ENCODE results near the gene TBX21. TPM values are rescaled to one million over a fixed set of nuclear protein-coding genes. Genes with fewer than 3 reads are reported as not detected.

The TBX21 gene
- total and polyA plus RNA-seq, 9 of the 15 experiments (the other 6 are each of a cell fraction or from before 2014, with no cell fraction given), result 0.07 TPM; not detected in 8

DNA sequence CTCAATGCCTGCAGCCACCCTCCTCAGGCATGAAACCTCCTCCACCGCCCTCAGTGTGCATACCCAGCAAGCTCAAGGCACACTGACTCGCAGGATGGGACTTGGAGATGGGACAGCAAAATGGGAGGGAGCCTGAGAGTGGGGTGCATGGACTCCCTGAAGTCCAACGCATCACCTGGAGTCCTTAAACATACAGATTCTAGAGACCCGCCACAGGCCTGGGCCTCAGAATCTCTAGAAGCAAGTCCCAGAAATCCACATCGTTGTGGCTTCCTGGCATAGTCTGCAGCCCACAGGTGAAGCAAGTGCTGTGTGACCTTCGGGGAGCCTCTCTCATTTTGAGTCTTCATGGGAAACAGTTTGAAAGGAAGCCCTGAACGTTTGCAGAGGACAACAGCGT is 3.6 kb upstream of the TBX21 start (continued):
- no peak for TF ChIP-seq ETS2 (tag; IDR thresholded peaks at IDR 0.05; ENCODE audit: borderline replicate concordance, poor library complexity, severe bottlenecking)

DNA sequence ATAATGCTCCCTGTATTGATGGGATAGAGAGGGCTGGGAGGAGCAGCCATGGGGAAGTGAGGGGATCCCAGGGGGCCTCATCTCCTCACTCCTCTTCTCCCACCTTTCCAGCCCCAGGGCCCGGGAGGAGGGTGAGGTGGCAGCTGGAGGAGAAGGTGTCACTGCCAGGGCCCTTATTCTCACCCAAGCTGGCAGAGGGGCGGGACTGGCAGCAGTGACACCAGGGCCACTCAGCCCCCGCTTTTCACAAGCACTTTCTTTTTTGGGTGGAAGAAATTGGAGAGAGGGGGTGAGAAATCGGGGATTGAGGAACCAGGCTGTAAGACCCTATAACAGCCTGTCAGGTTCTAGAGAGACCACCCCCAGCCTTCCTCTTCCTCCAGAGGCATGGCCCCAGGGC is 2.4 kb upstream of the TBX21 start:
- H3K4me3 ChIP-seq, result no peak overlapping the region
- in situ Hi-C loops (cut with MboI), result no loop called here
- ATAC-seq (no peak), DNase-seq (ENCODE audit: extremely low read depth in 1 of 4, low spot score in 3 of 4) (no peak), FAIRE-seq (no peak)
- H2AFZ ChIP-seq (ENCODE audit: low read depth, low read length), result no peak overlapping the region
- no peak overlapping the region for H3K27ac ChIP-seq (ENCODE audit: extremely low read depth, low read depth, low read length)
- no peaks in the 10 kb centered on the region for H3K9me3 ChIP-seq (replicated peaks; ENCODE audit: control insufficient read depth, insufficient read depth, low read depth, low read length)
- H3K27me3 ChIP-seq (ENCODE audit: control insufficient read depth in 2 of 2, insufficient read depth in 2 of 2, low read length in 2 of 2), result peaks cover 17 to 69% of the 10 kb centered on the region in 2 experiments
- H3K9me1 ChIP-seq (ENCODE audit: control insufficient read depth, insufficient read depth, low read length), result no peaks in the 10 kb centered on the region
- no peaks in the 10 kb centered on the region for H3K79me2 ChIP-seq (ENCODE audit: control insufficient read depth, insufficient read depth, low read length)
- intact Hi-C loops (cut with micrococcal nuclease), result no loop called here
- ChIA-PET POLR2A (interaction anchor here (0.7 kb wide), 1 partner anchor 20 kb away, joined by 4 read pairs; no protein-coding TSS in a partner anchor), CTCF (ENCODE audit: low intra/inter-chr PET ratio) (no interaction called here)
- no peaks in the 10 kb centered on the region for H3K36me3 ChIP-seq (ENCODE audit: control insufficient read depth, insufficient read depth, low read length)
- H4K20me1 ChIP-seq (replicated peaks; ENCODE audit: control insufficient read depth, insufficient read depth, low read length), result peaks cover 19% of the 10 kb centered on the region
- peaks cover 0 to 18% of the 10 kb centered on the region in 2 experiments; a peak in 2 of 5 replicates for H3K4me1 ChIP-seq (replicated peaks in 1 of 2; ENCODE audit: control insufficient read depth in 2 of 2, insufficient read depth in 2 of 2, low read length in 2 of 2)
- WGBS (ENCODE audit: insufficient coverage, low coverage, missing lambda C conversion rate), result 0% methylated on average over 3 of the region's 4 CpGs
- H3K9ac ChIP-seq (ENCODE audit: insufficient read depth in 1 of 2, low read depth in 2 of 2, low read length in 2 of 2), result no peak overlapping the region
- no TSS peak for BruUV-seq (replicated peaks)
- H3K4me2 ChIP-seq (ENCODE audit: insufficient read depth, low read length), result no peak overlapping the region
- TF ChIP-seq RNF2 (IDR thresholded peaks at IDR 0.05), result no peak
- no peak for TF ChIP-seq CTBP1 (IDR thresholded peaks at IDR 0.05; ENCODE audit: borderline replicate concordance)
- no peak for TF ChIP-seq ARNT (IDR thresholded peaks at IDR 0.05)
- no peak for TF ChIP-seq ZNF24 (IDR thresholded peaks at IDR 0.05)
- TF ChIP-seq, protein P1, sequence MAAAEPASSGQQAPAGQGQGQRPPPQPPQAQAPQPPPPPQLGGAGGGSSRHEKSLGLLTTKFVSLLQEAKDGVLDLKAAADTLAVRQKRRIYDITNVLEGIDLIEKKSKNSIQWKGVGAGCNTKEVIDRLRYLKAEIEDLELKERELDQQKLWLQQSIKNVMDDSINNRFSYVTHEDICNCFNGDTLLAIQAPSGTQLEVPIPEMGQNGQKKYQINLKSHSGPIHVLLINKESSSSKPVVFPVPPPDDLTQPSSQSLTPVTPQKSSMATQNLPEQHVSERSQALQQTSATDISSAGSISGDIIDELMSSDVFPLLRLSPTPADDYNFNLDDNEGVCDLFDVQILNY (CRISPR knock-in tag; IDR thresholded peaks at IDR 0.05), result no peak
- TF ChIP-seq, protein P2, sequence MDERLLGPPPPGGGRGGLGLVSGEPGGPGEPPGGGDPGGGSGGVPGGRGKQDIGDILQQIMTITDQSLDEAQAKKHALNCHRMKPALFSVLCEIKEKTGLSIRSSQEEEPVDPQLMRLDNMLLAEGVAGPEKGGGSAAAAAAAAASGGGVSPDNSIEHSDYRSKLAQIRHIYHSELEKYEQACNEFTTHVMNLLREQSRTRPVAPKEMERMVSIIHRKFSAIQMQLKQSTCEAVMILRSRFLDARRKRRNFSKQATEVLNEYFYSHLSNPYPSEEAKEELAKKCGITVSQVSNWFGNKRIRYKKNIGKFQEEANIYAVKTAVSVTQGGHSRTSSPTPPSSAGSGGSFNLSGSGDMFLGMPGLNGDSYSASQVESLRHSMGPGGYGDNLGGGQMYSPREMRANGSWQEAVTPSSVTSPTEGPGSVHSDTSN (CRISPR knock-in tag; IDR thresholded peaks at IDR 0.05; ENCODE audit: low read depth), result no peak
- TF ChIP-seq, protein P2 (tag; conservative IDR thresholded peaks at IDR 0.05; ENCODE audit: low read depth), result no peak
- TF ChIP-seq PRMT5 (CRISPR knock-in tag; IDR thresholded peaks at IDR 0.05), result no peak
- TF ChIP-seq, protein P3, sequence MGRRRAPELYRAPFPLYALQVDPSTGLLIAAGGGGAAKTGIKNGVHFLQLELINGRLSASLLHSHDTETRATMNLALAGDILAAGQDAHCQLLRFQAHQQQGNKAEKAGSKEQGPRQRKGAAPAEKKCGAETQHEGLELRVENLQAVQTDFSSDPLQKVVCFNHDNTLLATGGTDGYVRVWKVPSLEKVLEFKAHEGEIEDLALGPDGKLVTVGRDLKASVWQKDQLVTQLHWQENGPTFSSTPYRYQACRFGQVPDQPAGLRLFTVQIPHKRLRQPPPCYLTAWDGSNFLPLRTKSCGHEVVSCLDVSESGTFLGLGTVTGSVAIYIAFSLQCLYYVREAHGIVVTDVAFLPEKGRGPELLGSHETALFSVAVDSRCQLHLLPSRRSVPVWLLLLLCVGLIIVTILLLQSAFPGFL (CRISPR knock-in tag; IDR thresholded peaks at IDR 0.05), result no peak
- TF ChIP-seq, protein P4, sequence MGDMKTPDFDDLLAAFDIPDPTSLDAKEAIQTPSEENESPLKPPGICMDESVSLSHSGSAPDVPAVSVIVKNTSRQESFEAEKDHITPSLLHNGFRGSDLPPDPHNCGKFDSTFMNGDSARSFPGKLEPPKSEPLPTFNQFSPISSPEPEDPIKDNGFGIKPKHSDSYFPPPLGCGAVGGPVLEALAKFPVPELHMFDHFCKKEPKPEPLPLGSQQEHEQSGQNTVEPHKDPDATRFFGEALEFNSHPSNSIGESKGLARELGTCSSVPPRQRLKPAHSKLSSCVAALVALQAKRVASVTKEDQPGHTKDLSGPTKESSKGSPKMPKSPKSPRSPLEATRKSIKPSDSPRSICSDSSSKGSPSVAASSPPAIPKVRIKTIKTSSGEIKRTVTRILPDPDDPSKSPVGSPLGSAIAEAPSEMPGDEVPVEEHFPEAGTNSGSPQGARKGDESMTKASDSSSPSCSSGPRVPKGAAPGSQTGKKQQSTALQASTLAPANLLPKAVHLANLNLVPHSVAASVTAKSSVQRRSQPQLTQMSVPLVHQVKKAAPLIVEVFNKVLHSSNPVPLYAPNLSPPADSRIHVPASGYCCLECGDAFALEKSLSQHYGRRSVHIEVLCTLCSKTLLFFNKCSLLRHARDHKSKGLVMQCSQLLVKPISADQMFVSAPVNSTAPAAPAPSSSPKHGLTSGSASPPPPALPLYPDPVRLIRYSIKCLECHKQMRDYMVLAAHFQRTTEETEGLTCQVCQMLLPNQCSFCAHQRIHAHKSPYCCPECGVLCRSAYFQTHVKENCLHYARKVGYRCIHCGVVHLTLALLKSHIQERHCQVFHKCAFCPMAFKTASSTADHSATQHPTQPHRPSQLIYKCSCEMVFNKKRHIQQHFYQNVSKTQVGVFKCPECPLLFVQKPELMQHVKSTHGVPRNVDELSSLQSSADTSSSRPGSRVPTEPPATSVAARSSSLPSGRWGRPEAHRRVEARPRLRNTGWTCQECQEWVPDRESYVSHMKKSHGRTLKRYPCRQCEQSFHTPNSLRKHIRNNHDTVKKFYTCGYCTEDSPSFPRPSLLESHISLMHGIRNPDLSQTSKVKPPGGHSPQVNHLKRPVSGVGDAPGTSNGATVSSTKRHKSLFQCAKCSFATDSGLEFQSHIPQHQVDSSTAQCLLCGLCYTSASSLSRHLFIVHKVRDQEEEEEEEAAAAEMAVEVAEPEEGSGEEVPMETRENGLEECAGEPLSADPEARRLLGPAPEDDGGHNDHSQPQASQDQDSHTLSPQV (IDR thresholded peaks at IDR 0.05), result no peak

All from K562 (cell line).